GM18873 (cell line): ENCODE data around the gene TIMP1.

Experiments used
- ATAC-seq: cut with Tn5 transposase; IDR thresholded peaks from one replicate; pipeline ENCODE4 v1.9.1; 2021; ENCODE audit warnings: mild to moderate bottlenecking, moderate library complexity, moderate number of reproducible peaks; ENCODE audit not compliant: unreplicated experiment, low FRiP score

The TIMP1 gene

DNA sequence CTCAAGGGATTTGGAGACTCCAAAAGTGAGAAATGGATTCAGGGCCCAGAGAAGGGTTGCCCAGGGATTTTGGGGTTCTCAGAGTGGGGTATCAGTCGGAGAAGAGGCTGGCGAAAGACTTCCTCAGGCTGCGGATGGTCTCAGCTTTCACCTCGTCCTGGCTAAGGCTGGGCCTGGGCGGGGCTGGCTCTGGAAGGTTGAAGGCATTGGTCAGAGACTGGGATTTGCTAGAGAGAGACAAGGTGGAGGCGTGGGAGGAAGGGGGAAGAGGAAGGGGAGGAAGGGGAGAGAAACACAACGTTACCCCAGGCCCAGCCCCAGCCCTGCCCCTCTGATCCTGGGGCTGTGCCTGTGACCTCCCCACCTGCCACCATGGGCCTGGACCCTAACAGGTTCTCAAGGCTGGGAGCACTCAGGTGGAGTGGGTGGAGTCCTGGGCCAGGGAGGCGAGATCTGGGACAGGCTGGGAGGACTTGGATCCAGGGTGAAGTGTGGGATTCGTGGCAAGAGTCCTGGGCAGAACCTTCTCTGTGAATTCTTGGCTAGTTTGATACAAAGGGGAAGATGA is 9.4 kb upstream of the TIMP1 start:
- ATAC-seq = no peak

DNA sequence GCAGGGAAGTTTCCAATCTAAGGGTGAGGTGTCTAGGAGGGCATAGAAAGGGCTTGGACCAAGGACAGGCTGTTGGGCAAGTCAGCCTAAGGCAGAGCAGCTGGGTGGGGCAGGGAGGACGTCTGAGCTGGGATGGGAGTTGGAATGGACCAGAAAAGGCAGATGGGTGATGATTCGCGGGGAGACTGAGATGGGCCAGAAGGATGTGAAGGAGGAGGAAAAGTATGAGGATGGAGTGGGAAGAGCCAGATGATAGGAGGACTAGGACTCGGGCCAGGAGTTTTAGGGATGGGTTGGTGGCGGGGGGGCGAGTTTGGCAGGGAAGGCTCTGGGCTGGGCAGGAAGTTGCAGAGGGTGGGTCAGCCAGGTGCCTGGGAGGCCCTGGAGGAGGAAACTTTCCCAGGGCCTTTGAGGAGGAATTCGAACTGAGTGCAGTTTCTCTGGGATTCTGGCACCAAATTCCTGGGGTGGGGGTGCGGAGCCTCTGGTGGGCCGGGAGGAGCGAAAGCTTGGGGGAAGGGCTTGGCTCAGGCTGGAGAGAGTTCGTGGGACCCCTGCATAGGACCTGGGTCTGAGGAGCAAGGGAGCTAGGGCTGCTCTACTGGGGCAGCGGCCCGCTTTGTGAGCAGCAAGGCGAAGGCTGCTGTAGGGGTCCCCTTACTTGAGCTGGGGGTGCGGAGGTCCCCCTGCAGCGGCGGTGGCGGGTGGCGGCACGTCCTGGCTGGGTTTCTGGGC is 8.7 kb upstream of the TIMP1 start:
- ATAC-seq = no peak

DNA sequence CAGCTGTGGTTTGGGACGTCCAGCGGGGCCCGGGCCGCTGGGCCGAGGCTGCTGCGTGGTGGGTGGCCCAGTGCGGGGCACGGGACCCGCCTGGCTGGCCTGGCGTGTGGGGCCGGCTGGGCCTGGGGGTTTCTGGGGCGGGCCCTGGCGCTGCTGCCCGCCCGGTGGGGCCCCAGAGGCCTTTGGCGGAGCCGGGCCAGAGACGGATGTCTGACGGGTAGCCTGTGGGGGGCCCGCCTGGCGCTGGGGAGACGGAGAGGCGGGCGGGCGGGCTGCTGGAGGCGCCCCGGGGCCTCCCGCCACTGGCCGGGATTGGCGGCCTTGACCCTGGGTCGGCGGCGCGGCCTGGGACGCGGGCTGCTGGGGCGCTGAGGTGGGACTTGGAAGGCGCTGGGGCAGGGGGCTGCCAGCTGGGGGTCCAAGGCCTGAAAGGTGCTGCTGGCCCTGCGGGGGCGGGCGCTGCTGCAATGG is 8.1 kb upstream of the TIMP1 start:
- ATAC-seq = no peak

DNA sequence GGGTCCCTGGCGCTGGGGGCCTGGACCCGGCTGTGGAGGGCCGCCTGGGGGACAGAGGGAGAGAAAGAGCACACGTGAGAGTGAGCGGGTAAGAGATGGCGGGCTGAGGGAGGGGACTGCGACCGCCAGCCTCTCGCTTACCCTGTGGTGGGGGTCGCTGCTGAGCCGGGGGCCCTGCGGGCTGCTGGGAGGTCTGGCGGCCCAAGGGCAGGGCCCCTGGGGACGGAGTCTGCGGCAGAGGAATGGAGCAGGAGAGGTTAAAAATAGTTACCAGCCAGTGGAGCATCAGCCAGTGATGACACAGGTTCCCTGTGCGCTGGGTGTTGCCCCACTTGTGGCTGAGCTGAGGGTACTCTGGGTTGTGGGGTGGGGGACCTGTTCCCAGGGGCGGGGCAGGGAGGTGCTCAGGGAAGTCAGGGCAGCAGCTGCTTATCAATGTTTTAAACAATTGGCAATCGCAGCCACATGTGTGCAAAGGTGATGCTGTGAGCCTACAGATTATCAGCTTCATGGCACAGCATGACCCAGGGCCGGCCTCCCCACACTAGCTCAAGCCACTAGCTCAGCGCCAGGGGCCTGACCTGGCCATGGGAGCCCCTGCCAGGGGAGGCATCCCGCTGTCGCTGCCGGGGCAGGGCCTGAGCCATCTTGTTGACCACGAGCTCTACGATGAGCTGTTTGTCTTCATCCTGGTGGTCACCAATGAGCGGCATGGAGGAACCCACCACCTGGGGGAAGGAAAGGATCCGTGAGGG is 7.5 kb upstream of the TIMP1 start:
- no peak for ATAC-seq

DNA sequence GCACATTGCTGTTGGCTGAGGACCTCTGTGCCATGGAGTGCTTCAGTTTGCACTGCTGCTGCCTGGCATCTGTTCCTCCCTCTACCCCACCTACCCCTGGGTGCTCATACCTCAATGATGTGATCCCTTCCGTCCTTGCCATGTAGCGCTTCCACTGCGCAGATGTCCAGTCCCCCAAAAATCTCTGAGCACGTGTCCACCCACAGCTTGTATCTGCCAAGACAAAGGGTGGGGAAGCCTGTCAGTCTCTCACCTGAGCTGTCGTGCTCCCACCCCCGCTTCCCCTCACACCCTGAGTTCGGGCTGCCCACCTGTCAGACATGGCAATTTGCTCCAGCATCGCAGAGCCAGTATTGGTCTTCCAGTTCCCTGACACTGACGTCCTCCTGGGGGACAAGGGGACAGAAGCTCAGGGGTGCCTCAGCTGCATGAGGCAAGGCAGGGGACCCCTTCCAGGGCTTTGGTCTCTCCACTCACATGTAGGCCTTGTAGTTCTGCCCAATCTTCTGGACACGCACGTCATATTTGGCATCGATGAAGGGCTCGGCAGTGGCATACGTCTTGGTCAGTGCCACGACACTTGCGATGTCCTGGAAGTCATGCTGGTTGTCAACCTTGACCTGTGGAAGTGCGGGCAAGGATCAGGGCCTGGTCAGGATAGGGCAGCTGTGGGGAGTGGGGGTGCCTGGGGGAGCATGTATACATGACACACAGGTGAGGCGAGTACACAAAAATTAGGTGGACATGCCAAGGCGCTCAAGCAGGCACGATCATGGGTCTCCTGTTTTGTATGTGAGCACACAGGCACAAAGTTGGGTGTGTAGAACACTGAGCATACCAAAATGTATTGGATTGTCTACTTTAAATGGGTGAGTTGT is 6.0 kb upstream of the TIMP1 start:
- ATAC-seq = no peak

DNA sequence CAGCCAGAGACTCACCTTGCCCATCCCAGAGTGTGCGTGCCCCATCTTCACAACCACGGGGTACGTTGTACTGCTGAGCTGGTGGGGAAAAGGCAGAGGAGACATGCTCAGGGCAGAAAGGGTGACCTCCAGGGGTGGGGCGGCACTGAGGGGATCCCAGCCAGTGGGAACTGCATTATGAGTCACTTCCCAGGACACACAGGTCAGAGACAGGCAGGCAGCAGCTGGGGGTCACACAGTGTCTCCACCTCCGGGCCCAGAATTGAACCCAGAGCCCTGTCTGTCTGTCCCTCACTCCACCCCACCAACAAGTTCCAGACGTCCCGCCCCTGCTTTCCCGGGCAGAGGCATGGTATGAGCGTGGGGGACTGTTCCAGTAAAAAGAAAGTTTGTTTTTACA is 4.8 kb upstream of the TIMP1 start:
- ATAC-seq = no peak

DNA sequence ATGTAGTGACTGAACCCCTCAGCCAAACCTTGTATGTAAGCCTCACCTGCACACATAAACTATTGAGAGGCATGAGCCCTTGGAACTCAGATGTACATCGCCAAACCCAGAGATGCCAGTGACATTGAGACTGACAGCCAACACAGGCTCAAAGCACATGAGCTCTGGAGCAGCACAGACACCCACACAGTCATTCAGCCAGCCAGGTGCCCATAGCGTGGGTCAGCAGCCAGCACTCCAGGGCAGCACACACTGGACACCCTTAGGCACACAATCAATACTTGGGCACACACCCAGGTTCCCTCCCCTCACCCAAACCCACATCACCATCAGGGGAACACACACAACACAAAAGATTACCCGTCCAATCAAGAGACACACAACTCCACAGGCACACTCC is 4.3 kb upstream of the TIMP1 start:
- no peak for ATAC-seq

- ATAC-seq = no peak
Observed at GRCh38 chrX:47578692-47579091, 3.5 kb upstream of the TIMP1 start.

GRCh38 chrX:47579537-47579936 is 2.7 kb upstream of the TIMP1 start:
- no peak for ATAC-seq

DNA sequence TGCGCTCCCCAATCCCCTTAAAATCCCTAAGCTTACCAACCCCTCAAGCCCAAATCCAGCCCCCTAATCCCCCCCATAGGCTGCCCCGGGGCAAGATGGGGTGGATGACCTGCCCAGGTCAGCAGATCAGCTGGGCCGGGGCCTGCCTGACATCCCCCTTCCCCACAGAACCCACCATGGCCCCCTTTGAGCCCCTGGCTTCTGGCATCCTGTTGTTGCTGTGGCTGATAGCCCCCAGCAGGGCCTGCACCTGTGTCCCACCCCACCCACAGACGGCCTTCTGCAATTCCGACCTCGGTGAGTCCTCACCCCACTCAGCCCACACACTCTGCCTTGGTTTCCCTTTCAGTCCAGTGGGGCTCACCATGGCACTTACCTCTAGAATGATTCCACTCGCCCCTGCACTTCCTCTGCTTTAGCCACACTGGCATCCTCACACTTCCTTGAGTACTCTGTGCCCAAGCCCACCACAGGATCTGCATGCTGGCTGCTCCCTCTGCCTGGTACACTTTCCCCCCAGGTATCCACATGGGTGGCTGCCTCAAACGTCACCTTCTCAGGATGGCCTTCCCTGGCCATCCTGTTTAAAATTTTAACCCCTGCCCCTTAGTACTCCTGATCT is 1.1 kb downstream of the TIMP1 start:
- ATAC-seq = no peak

GRCh38 chrX:47584714-47585113 is 2.5 kb downstream of the TIMP1 start:
- ATAC-seq = no peak

- no peak for ATAC-seq
Observed at GRCh38 chrX:47585273-47585672, 3.0 kb downstream of the TIMP1 start.

DNA sequence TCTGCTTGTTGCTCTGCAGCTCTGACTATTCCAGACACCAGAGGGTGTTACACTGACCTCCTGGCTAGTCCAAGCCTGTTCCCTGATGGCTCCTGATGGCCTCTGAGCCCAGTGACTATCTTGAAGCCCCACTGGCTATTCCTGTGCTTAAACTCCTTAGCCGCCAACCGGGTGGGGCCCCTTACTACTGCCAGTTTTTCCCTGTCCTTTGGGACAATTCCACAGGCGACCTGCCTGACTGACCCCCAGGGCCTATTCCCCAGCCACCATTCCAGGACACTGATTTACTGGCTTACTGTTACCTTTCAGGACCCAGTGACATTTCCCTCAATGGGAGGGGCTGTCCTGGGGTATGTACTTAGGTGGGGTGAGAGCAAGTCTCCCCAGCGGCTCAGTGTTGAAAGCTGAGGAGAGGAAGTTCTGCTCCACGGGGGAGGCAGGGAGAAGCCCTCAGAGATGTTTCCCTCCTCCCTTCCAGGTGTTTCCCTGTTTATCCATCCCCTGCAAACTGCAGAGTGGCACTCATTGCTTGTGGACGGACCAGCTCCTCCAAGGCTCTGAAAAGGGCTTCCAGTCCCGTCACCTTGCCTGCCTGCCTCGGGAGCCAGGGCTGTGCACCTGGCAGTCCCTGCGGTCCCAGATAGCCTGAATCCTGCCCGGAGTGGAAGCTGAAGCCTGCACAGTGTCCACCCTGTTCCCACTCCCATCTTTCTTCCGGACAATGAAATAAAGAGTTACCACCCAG is 4.0 kb downstream of the TIMP1 start:
- no peak for ATAC-seq

GRCh38 chrX:47587091-47587891 is 5.1 kb downstream of the TIMP1 start:
- no peak for ATAC-seq

GRCh38 chrX:47587906-47588735 is 5.9 kb downstream of the TIMP1 start:
- ATAC-seq = no peak

DNA sequence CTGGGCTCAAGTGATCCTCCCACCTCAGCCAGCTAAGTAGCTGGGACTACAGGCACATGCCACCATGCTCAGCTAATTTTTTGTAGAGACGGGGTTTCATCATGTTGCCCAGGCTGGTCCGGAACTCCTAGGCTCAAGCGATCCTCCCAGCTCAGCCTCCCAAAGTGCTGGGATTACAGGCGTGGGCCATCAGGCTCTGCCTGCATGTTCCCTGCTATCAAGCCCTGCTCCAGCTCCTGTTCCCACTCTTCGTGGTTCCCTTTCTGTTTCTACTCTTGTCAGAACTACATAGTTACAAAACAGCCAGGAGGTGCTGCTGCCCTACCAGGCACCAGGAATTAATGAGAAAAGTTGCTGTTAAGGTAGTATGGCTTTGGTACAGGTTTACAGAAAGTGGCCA is 8.7 kb downstream of the TIMP1 start:
- ATAC-seq = no peak

GRCh38 chrX:47593522-47593921 is 11.3 kb downstream of the TIMP1 start:
- no peak for ATAC-seq

DNA sequence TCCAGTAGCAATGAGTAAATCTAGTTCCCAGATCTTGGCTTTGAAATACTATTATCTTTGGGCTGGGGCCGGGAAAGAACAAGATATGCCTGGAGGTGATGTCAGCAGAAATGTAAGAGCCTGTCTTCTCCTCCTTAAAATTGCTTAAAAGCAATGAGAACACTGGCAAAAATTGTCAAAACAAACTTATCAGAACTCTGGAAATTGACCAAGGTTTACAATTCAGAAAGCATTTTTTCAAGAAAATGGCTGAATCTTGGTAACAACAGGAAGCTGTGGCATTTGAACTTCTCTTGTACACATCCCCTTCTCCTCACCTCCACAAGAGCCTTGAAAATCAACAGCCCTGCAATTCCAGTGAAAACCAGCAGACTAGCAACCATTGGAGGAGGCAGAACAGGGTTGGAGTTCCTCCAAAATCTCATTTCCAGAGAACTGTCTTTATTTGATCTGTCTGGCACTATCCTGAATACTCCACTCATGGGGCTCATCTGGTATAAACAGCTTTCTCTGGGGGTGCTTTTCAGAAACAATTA is 13.5 kb downstream of the TIMP1 start:
- no peak for ATAC-seq
